H1 (cell line): ENCODE results near the gene ARL6IP5.

Experiments
- BRCA1 ChIP-seq: IDR thresholded peaks from 2 replicates; pipeline ENCODE4 v1.6.1; 2012; ENCODE audit warnings: low read depth, low read length, improper control_type of control experiment
- CBX5 ChIP-seq: fragments of 300-800, 300-1000 bp; sonication (generic); IDR thresholded peaks from 2 replicates; pipeline ENCODE4 v1.7.1; 2016; ENCODE audit warnings: antibody characterized with exemption, low read length, low read depth
- CBX8 ChIP-seq: fragments of 300-800, 300-1000 bp; sonication (generic); IDR thresholded peaks from 2 replicates; pipeline ENCODE4 v1.7.1; 2016; ENCODE audit warnings: low read depth, low read length, borderline replicate concordance
- EGR1 ChIP-seq: IDR thresholded peaks from 2 replicates; pipeline ENCODE4 v1.6.1; 2011; ENCODE audit warnings: low read depth, low read length, borderline replicate concordance
- EP300 ChIP-seq, 2 experiments: IDR thresholded peaks; 1 replicate in 1 of 2; 2 replicates in 1 of 2; pipeline ENCODE4 v1.6.1; 2011 to 2012; ENCODE audit warnings: low read depth in 2 of 2, low read length in 2 of 2, mild to moderate bottlenecking in 2 of 2, borderline replicate concordance in 1 of 2, inconsistent platforms in 1 of 2, moderate library complexity in 1 of 2
- EZH2 ChIP-seq: fragments of 200-600 bp; sonication (generic); IDR thresholded peaks from 2 replicates; pipeline ENCODE4 v1.7.1; 2012; ENCODE audit warnings: low read depth, mild to moderate bottlenecking, moderate library complexity, low read length, inconsistent platforms; ENCODE audit not compliant: severe bottlenecking
- KDM5A ChIP-seq: fragments of 200-600 bp; IDR thresholded peaks from 2 replicates; pipeline ENCODE4 v1.7.1; 2012; ENCODE audit warnings: mild to moderate bottlenecking, low read length, inconsistent platforms, mixed read lengths
- POLR2A ChIP-seq, 2 experiments: IDR thresholded peaks; 1 replicate in 1 of 2; 2 replicates in 1 of 2; pipeline ENCODE4 v1.6.1; 2011; ENCODE audit warnings: low read depth in 2 of 2, low read length in 2 of 2, mild to moderate bottlenecking in 2 of 2; ENCODE audit errors: control extremely low read depth in 1 of 2
- POLR2AphosphoS5 ChIP-seq: IDR thresholded peaks from 2 replicates; pipeline ENCODE4 v1.6.1; 2011; ENCODE audit warnings: low read depth, low read length
- SIRT6 ChIP-seq: IDR thresholded peaks from one replicate; pipeline ENCODE4 v1.7.1; 2012; ENCODE audit warnings: low read length, inconsistent platforms
- SUZ12 ChIP-seq: fragments of 200-600 bp; sonication (generic); IDR thresholded peaks from 2 replicates; pipeline ENCODE4 v1.6.1; 2012; ENCODE audit warnings: mild to moderate bottlenecking, inconsistent platforms, low read length, moderate library complexity, mixed read lengths
- TAF1 ChIP-seq: IDR thresholded peaks from 2 replicates; pipeline ENCODE4 v1.6.1; 2011; ENCODE audit warnings: mild to moderate bottlenecking, low read depth, low read length
- TF ChIP-seq, protein P1 (sequence below), 3 experiments: IDR thresholded peaks; 1 replicate in 2 of 3; 2 replicates in 1 of 3; pipeline versions ENCODE4 v1.5.1 to v1.6.1; 2011; ENCODE audit warnings: low read length in 3 of 3, mild to moderate bottlenecking in 3 of 3, inconsistent platforms in 2 of 3, low read depth in 1 of 3, moderate library complexity in 1 of 3; ENCODE audit not compliant: insufficient read depth in 1 of 3; ENCODE audit errors: control extremely low read depth in 1 of 3
- TF ChIP-seq, protein P2 (sequence below): IDR thresholded peaks from 2 replicates; pipeline ENCODE4 v1.6.1; 2012; ENCODE audit warnings: inconsistent platforms

- TF ChIP-seq EGR1 (no peak), POLR2A (IDR thresholded peaks at IDR 0.05; ENCODE audit: control extremely low read depth in 1 of 2, low read depth in 2 of 2, low read length in 2 of 2) (no peak), POLR2AphosphoS5 (no peak), EP300 (IDR thresholded peaks at IDR 0.05; ENCODE audit: borderline replicate concordance in 1 of 2, low read depth in 2 of 2, low read length in 2 of 2) (no peak), SUZ12 (no peak), SIRT6 (no peak), CBX5 (no peak), EZH2 (no peak), TAF1 (no peak), CBX8 (no peak), BRCA1 (no peak), KDM5A (no peak)
- TF ChIP-seq, protein P1, sequence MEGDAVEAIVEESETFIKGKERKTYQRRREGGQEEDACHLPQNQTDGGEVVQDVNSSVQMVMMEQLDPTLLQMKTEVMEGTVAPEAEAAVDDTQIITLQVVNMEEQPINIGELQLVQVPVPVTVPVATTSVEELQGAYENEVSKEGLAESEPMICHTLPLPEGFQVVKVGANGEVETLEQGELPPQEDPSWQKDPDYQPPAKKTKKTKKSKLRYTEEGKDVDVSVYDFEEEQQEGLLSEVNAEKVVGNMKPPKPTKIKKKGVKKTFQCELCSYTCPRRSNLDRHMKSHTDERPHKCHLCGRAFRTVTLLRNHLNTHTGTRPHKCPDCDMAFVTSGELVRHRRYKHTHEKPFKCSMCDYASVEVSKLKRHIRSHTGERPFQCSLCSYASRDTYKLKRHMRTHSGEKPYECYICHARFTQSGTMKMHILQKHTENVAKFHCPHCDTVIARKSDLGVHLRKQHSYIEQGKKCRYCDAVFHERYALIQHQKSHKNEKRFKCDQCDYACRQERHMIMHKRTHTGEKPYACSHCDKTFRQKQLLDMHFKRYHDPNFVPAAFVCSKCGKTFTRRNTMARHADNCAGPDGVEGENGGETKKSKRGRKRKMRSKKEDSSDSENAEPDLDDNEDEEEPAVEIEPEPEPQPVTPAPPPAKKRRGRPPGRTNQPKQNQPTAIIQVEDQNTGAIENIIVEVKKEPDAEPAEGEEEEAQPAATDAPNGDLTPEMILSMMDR (IDR thresholded peaks at IDR 0.05; ENCODE audit: control extremely low read depth in 1 of 3, insufficient read depth in 1 of 3, low read depth in 1 of 3, low read length in 3 of 3): no peak
- TF ChIP-seq, protein P2, sequence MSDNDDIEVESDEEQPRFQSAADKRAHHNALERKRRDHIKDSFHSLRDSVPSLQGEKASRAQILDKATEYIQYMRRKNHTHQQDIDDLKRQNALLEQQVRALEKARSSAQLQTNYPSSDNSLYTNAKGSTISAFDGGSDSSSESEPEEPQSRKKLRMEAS: no peak
Observed at GRCh38 chr3:69091389-69092029, 6.8 kb downstream of the ARL6IP5 start.
